ENCODE measurements around the gene OSBP2.

DNA sequence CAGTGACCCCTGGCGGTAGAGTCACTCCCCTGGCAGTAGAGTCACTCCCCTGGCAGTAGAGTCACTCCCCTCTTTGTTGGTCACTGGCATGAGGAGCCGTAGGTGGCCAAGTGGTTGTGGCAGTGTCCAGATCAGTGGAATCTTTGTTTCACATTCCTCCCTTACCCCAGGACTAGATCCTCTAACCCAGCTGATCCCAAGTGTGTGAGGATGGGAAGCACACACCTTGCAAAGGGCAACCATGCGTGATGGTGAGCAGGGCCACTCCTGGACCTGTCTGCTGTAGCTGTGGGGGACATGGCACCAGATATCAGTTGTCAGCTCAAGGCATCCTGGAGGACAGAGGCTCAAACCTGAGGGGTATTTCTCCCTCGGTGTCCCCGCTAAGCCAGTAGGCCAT lies 37.8 kb downstream of the OSBP2 start:
- TF ChIP-seq CTCF (conservative IDR thresholded peaks at IDR 0.05; ENCODE audit: low read depth, low read length) (no peak), EZH2phosphoT487 (IDR thresholded peaks at IDR 0.05; ENCODE audit: borderline replicate concordance, low read length) (no peak), EZH2 (IDR thresholded peaks at IDR 0.05; ENCODE audit: low read length, unreplicated experiment) (no peak)

Data from PC-3 (cell line).